ENCODE data around the gene LRRC8D. TPM values are rescaled to one million over a fixed set of nuclear protein-coding genes. Genes with fewer than 3 reads are reported as not detected.

Gene LRRC8D
- total RNA-seq, 4 donors from 2014 or later = 8.7 to 19.1 (median 10.9) TPM

DNA sequence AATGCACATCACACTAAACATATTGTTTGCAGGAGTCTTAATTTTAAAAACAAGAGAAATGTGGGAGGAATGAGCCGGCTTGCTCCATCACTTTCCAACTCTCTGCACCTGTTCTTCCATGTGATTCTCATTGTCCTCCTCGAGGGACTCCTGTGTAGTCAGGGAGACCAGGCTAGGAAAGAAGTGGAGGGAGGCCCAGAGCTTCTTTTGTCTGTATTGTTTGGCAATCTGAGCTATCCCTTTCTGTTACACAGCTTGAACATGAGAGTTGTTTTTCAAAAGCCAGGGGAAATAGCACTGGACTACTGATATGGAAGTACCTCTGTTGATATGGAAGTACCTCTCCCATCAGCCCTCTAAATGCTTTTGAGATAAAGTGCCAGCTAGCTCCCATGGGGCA is 18.8 kb upstream of the LRRC8D start:
- intact Hi-C loops (cut with DNase I) = no loop called here
- Histone ChIP-seq H3K4me3 (no peak overlapping the region), H3K27me3 (no peaks in the 10 kb centered on the region), H3K4me1 (no peaks in the 10 kb centered on the region), H3K9me3 (no peaks in the 10 kb centered on the region), H3K36me3 (no peaks in the 10 kb centered on the region), H3K27ac (no peak overlapping the region)
- TF ChIP-seq, protein P1, sequence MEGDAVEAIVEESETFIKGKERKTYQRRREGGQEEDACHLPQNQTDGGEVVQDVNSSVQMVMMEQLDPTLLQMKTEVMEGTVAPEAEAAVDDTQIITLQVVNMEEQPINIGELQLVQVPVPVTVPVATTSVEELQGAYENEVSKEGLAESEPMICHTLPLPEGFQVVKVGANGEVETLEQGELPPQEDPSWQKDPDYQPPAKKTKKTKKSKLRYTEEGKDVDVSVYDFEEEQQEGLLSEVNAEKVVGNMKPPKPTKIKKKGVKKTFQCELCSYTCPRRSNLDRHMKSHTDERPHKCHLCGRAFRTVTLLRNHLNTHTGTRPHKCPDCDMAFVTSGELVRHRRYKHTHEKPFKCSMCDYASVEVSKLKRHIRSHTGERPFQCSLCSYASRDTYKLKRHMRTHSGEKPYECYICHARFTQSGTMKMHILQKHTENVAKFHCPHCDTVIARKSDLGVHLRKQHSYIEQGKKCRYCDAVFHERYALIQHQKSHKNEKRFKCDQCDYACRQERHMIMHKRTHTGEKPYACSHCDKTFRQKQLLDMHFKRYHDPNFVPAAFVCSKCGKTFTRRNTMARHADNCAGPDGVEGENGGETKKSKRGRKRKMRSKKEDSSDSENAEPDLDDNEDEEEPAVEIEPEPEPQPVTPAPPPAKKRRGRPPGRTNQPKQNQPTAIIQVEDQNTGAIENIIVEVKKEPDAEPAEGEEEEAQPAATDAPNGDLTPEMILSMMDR (IDR thresholded peaks at IDR 0.05) = no peak
- no peak for TF ChIP-seq POLR2A (IDR thresholded peaks at IDR 0.05)
- no peak for DNase-seq
- WGBS, 2 donors = 69% methylated on average over 2 of the region's 2 CpGs

GRCh38 chr1:89802841-89803240 is 18.0 kb upstream of the LRRC8D start:
- no peak overlapping the region for H3K27ac ChIP-seq
- intact Hi-C loops (cut with DNase I) = no loop called here
- H3K4me1 ChIP-seq = peaks cover 0 to 1% (median 0%) of the 10 kb centered on the region in 3 donors
- H3K4me3 ChIP-seq = no peak overlapping the region
- no peaks in the 10 kb centered on the region for H3K36me3 ChIP-seq
- DNase-seq = no peak
- WGBS, 2 donors = 24 to 30% methylated on average over 2 of the region's 2 CpGs
- no peaks in the 10 kb centered on the region for H3K9me3 ChIP-seq
- TF ChIP-seq, protein P1 (IDR thresholded peaks at IDR 0.05) = no peak
- TF ChIP-seq POLR2A (IDR thresholded peaks at IDR 0.05) = no peak
- H3K27me3 ChIP-seq = no peaks in the 10 kb centered on the region

DNA sequence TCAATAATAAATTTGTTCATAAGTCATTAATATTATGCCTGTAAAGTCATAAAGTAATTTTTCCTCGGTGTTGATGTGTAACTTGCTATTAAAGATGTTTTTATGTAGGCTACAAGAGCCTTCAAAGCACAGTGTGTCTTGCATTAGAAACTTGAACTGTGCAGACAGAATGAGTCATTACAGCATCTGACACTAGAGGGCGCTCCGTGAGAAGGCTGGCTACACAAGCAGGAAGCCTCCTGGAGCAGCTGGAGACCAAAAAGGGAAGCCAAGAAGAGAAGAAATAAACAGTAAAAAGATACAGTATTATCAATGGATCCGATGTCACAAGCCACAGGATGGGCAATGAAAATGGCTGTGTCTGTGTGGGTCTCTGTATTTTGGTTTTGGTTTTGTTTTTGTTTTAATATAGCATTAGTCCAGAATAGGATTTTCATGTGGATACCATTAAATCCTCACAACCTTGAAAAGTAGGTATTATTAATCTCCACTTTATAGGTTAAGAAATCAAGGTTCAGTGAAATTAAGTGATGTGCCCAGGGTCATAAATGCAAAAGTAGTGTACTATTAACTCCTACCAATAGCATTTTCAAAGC is 16.1 kb upstream of the LRRC8D start:
- TF ChIP-seq POLR2A (IDR thresholded peaks at IDR 0.05) = no peak
- TF ChIP-seq, protein P1 (IDR thresholded peaks at IDR 0.05) = peak; percentile 81 to 92 (median 89)
- intact Hi-C loops (cut with DNase I) = loop anchor here (5.0 kb wide), 1 partner anchor 183 kb away; no protein-coding TSS in a partner anchor

DNA sequence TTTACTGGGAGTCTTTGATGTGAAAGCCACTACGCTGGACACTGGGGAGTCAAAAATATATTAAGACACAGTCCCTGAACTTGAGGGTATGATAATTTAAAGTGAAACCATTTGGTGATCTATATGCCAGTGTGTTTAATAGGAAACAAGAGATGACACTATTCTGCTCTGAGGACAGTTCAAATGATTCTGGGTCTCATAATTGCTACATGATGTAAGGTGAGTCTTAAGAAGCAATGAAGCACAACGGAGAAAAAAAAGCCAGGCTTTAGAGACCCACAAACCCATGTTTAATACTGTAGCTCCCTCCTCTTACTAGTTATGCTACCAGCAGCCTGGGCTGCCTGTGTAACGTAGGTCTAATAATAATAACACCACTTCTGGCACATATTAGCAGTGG is 14.2 kb upstream of the LRRC8D start:
- Histone ChIP-seq H3K36me3 (no peaks in the 10 kb centered on the region), H3K27me3 (no peaks in the 10 kb centered on the region), H3K4me3 (no peak overlapping the region), H3K4me1 (peaks cover 0 to 19% (median 6%) of the 10 kb centered on the region in 3 donors), H3K9me3 (no peaks in the 10 kb centered on the region), H3K27ac (no peak overlapping the region)
- no peak for DNase-seq
- 87 to 88% methylated on average over 3 of the region's 3 CpGs for WGBS, 2 donors
- TF ChIP-seq, protein P1 (IDR thresholded peaks at IDR 0.05) = no peak
- TF ChIP-seq POLR2A (IDR thresholded peaks at IDR 0.05) = no peak
- intact Hi-C loops (cut with DNase I) = loop anchor here (5.0 kb wide), 1 partner anchor 181 kb away; no protein-coding TSS in a partner anchor

More for the DNA sequence above, 16.1 kb upstream of the LRRC8D start:
- peak; percentile 32 for DNase-seq
- no peaks in the 10 kb centered on the region for H3K36me3 ChIP-seq
- WGBS, 2 donors = 0% methylated on average over 4 of the region's 4 CpGs
- no peak overlapping the region for H3K27ac ChIP-seq
- no peak overlapping the region for H3K4me3 ChIP-seq
- H3K9me3 ChIP-seq = no peaks in the 10 kb centered on the region
- peaks cover 0 to 19% (median 6%) of the 10 kb centered on the region in 3 donors for H3K4me1 ChIP-seq
- H3K27me3 ChIP-seq = no peaks in the 10 kb centered on the region

- Histone ChIP-seq H3K36me3 (no peaks in the 10 kb centered on the region), H3K9me3 (no peaks in the 10 kb centered on the region), H3K4me3 (no peak overlapping the region), H3K27me3 (no peaks in the 10 kb centered on the region), H3K4me1 (peaks cover 0 to 19% (median 6%) of the 10 kb centered on the region in 3 donors), H3K27ac (no peak overlapping the region)
- no peak for TF ChIP-seq POLR2A (IDR thresholded peaks at IDR 0.05)
- TF ChIP-seq, protein P1 (IDR thresholded peaks at IDR 0.05) = no peak
- intact Hi-C loops (cut with DNase I) = loop anchor here (5.0 kb wide), 1 partner anchor 180 kb away; no protein-coding TSS in a partner anchor
- 89 to 92% methylated on average over 2 of the region's 2 CpGs for WGBS, 2 donors
- DNase-seq = no peak
Measured at GRCh38 chr1:89807503-89807902, 13.3 kb upstream of the LRRC8D start.

All from esophagus squamous epithelium (tissue), 5 donors.